GM23248 (cell line): ENCODE data around the gene CENPT.

Source experiments
- EZH2 ChIP-seq: fragments of 200-600 bp; sonication (generic); IDR thresholded peaks from 2 replicates; pipeline ENCODE4 v1.6.1; 2018; ENCODE audit warnings: antibody characterized with exemption, mild to moderate bottlenecking; ENCODE audit not compliant: insufficient read depth, poor library complexity, severe bottlenecking
- EZH2phosphoT487 ChIP-seq: fragments of 200-600 bp; sonication (generic); IDR thresholded peaks from 2 replicates; pipeline ENCODE4 v1.6.1; 2018; ENCODE audit warnings: antibody characterized with exemption, moderate library complexity, mild to moderate bottlenecking, low read depth; ENCODE audit not compliant: insufficient read depth

DNA sequence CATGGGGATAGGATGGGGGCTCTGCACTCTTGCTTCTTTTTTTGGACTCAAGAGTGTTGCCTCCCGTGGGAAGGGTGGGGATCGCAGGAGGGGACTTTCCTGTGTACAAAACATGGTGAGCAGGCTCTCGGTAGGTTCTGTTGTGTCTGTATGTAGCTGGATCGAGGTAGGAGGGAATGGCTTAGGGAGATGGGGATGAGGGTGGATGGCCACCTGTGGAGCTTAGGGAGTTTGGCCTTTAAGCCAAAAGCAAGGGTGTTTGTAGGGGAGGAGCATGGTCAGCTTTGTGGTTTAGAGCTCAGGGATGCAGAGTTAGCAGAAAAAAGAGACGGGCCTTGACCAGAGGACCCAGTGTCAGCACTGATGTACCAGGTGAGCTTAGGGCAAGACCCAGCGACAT lies 14.4 kb upstream of the CENPT start:
- TF ChIP-seq EZH2 (no peak), EZH2phosphoT487 (no peak)
